Epithelial cell of proximal tubule (primary cell): ENCODE data around the gene MAST4. TPM values are rescaled to one million over a fixed set of nuclear protein-coding genes. Genes with fewer than 3 reads are reported as not detected.

Experiments
- DNase-seq: peaks from one replicate; pipeline ENCODE4 v3.0.0-alpha.2; 2011; ENCODE audit warnings: low read depth
- H3K4me3 ChIP-seq: 2 replicates; pipeline ENCODE4 v1.5.1; 2011; ENCODE audit warnings: low read depth, mild to moderate bottlenecking, low read length
- total RNA-seq: library from RNA; depleted of rRNA; stranded (reverse); fragments of >200 nt; gene quantifications from 2 replicates; pipeline ENCODE4 v1.2.3, GENCODE V29; 2015
- TF ChIP-seq, protein P1 (sequence below): conservative IDR thresholded peaks from 2 replicates; pipeline ENCODE4 v1.5.1; 2012; ENCODE audit warnings: low read depth, mild to moderate bottlenecking, low read length

Gene MAST4
- total RNA-seq, 1 donor from 2014 or later: 17.3 TPM

DNA sequence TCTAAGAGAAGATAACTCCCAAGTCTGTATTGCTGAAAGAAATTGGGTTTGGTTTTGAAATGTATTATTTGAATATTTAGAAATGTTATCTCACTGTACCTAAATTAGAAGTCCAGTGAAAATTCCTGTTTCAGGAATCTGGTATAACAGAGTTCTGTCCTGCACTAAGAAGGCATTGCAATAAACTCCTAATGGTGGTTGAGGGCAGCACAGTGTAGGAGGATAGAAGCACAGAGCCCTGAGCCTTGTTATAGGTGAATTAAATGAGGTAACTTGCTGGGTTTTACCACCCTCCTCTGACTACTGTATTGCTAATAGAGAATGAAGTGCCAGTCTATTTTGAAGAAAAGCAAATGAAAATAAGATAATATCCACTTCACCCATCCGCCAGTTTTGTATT, 457.0 kb downstream of the MAST4 start:
- no peak overlapping the region for H3K4me3 ChIP-seq

DNA sequence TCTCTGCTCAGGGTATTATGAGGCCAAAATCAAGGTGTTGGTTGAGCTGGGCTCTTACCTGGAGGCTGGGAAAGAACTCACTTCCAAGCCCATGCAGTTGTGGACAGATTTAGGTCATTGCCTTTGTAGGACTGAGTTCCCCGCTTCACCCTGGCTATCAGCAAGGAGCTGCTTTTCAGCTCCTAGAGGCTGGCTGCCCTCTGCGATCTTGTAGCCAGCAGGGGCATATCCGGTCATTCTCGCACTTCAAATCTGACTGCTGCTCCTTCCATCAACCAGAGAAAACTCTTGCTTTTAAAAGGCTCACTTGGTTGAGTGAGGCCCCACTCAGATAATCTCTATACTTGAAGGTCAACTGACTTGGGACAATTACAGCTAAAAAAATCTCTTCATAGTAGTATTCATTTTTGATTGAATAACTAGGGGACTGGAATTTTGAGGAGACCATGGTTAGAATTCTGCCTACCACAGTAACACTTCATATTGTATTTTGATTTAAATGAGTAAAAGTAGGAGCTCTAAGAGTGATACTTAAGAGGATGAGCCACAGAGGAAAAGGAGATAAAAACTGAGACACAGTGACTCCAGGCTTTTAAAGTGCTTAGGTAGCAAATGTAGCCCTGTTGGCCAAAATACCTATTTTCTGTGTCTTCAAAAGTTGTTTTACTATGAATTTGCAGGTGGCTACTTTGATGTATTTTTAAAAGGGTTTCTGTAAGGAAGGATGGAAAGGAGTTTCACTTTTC, 463.0 kb downstream of the MAST4 start:
- DNase-seq: no peak
- H3K4me3 ChIP-seq: no peak overlapping the region

More for the DNA sequence above, 457.0 kb downstream of the MAST4 start:
- TF ChIP-seq, protein P1, sequence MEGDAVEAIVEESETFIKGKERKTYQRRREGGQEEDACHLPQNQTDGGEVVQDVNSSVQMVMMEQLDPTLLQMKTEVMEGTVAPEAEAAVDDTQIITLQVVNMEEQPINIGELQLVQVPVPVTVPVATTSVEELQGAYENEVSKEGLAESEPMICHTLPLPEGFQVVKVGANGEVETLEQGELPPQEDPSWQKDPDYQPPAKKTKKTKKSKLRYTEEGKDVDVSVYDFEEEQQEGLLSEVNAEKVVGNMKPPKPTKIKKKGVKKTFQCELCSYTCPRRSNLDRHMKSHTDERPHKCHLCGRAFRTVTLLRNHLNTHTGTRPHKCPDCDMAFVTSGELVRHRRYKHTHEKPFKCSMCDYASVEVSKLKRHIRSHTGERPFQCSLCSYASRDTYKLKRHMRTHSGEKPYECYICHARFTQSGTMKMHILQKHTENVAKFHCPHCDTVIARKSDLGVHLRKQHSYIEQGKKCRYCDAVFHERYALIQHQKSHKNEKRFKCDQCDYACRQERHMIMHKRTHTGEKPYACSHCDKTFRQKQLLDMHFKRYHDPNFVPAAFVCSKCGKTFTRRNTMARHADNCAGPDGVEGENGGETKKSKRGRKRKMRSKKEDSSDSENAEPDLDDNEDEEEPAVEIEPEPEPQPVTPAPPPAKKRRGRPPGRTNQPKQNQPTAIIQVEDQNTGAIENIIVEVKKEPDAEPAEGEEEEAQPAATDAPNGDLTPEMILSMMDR: no peak
- DNase-seq: no peak

DNA sequence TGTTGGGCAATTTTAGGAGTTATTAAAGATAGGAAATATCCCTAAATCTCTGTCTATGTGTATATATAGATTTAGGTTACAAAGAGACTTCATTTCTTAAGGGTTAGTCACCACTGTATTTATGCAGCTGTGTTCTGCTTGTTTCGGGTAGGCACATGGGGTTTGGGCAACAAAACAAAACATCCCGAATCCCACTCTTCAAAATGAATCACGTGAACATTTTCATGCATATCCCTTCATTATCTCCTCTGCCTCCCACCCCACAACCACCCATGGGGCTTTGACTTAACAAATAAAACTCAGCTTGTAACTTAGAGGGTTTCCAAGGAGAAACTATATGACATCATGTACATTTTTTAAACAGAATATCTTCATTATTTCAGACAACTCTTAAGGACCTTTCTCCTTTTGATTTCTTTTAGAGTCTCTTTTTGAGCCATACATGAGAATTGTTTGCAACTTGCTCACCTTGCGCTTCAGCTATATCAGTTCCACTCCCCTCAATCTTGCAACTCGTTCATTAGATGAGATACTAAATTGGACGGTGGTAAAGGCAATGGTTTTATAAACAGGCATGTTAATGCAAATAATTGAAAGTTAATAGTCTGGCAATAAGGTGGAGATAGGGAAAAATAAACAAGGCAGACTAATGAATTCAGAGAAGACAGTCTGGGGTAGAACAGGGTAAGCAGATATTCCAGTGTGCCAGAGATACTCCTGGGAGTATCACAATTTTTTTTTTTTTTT, 463.7 kb downstream of the MAST4 start:
- no peak for DNase-seq
- TF ChIP-seq, protein P1: no peak
- H3K4me3 ChIP-seq: no peak overlapping the region

More for the DNA sequence above, 463.0 kb downstream of the MAST4 start:
- TF ChIP-seq, protein P1: no peak

DNA sequence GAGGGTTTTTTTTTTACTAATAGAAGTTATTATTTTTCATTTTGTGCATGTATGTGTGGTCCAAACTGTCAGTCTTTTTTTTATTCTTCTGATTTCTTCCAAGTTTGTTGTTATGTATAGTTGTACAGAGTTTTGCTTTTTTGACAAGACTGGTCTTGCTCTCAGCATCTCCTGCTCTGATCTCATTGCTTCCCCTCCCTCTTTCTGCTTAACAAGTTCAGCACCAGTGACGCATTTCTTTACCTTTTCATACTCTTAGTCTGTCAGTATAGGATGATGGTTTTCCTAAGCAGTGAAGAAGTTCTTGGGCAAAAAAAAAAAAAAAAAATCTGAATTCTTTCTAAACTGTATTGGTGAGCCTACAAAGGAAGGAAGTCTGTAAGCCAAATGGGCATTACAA, 465.3 kb downstream of the MAST4 start:
- TF ChIP-seq, protein P1: no peak
- no peak for DNase-seq

DNA sequence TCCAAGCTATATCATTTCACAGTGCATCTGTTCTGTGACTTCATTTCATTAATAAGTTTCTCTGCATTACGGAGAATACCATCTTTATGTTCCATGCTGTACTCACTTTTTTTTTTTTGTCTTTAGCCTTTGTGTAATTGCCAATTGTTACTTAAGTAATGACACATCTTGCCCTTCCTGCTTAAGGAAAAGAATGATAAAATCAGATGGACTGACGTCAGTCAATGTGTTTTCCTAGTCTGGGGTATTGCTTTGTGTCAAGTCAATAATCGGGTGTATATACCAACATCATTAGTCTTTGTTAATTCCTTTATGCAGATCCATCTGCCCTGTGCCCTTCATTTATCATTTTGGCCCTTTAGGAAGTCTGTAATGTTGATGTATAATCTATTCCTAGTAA, 466.9 kb downstream of the MAST4 start:
- H3K4me3 ChIP-seq: no peak overlapping the region
- TF ChIP-seq, protein P1: no peak
- no peak for DNase-seq

More for the DNA sequence above, 465.3 kb downstream of the MAST4 start:
- no peak overlapping the region for H3K4me3 ChIP-seq

DNA sequence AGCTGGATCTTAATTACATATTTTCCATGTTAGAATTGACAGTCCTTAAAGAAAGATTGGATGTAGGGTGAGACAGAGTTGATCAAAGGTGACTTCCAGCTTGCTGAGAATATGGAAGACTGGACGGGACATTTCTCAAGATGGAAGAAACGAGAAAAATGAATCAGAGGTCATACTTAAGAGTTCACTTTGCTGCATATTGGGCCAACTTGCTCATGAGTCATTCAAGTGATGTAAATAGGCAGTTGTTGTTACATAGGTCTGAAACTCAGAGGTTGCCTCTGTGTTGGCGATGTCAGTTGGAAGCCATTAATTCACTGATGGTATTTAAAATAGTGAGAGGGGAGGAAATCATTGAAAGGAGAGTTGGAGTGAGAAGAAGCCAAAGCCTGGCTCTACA, 467.6 kb downstream of the MAST4 start:
- no peak overlapping the region for H3K4me3 ChIP-seq
- TF ChIP-seq, protein P1: no peak
- DNase-seq: no peak
